HepG2 (cell line): ENCODE measurements around the gene ARPC1A. TPM values are rescaled to one million over a fixed set of nuclear protein-coding genes. Genes with fewer than 3 reads are reported as not detected.
A peak's percentile ranks its signal among the peaks of the same experiment; 100 is the strongest.

Experiments
- ARID2 ChIP-seq: sonication (generic); formaldehyde crosslinking; IDR thresholded peaks from 2 replicates; pipeline ENCODE4 v1.8.1; 2022; ENCODE audit warnings: mild to moderate bottlenecking, missing genetic modification reagents, borderline replicate concordance
- ARID3A ChIP-seq: IDR thresholded peaks from 2 replicates; pipeline ENCODE4 v1.6.1; 2012; ENCODE audit warnings: low read depth, low read length, improper control_type of control experiment
- ATF2 ChIP-seq: sonication (generic); formaldehyde crosslinking; IDR thresholded peaks from 2 replicates; pipeline ENCODE4 v1.4.0; 2020; ENCODE audit warnings: missing genetic modification reagents
- CSRNP2 ChIP-seq: sonication (generic); formaldehyde crosslinking; conservative IDR thresholded peaks from 2 replicates; pipeline ENCODE4 v1.8.0; 2022; ENCODE audit warnings: low read depth, missing genetic modification reagents
- FOXM1 ChIP-seq: sonication (generic); formaldehyde crosslinking; IDR thresholded peaks from 2 replicates; pipeline ENCODE4 v1.5.0; 2020; ENCODE audit warnings: missing genetic modification reagents
- HMG20B ChIP-seq: conservative IDR thresholded peaks from 2 replicates; pipeline ENCODE4 v1.6.1; 2016; ENCODE audit warnings: missing genetic modification reagents, missing compliant biosample characterization
- HOMEZ ChIP-seq: IDR thresholded peaks from 2 replicates; pipeline ENCODE4 v1.6.1; 2016; ENCODE audit warnings: low read depth
- ISL2 ChIP-seq: sonication (generic); formaldehyde crosslinking; IDR thresholded peaks from 2 replicates; pipeline ENCODE4 v1.5.0; 2020; ENCODE audit warnings: missing genetic modification reagents
- KLF12 ChIP-seq: sonication (generic); formaldehyde crosslinking; IDR thresholded peaks from 2 replicates; pipeline ENCODE4 v1.4.0; 2020; ENCODE audit warnings: missing genetic modification reagents, borderline replicate concordance
- KLF16 ChIP-seq, 2 experiments: sonication (generic) in 1 of 2; formaldehyde crosslinking in 1 of 2; IDR thresholded peaks; 2 replicates each; pipeline versions ENCODE4 v1.6.1 to v1.8.0; 2016 to 2023; ENCODE audit warnings: missing genetic modification reagents in 2 of 2, missing compliant biosample characterization in 1 of 2
- MEF2D ChIP-seq: sonication (generic); formaldehyde crosslinking; IDR thresholded peaks from 2 replicates; pipeline ENCODE4 v1.5.1; 2020; ENCODE audit warnings: mild to moderate bottlenecking, missing genetic modification reagents
- MTF1 ChIP-seq: sonication (generic); formaldehyde crosslinking; IDR thresholded peaks from 2 replicates; pipeline ENCODE4 v1.5.0; 2020; ENCODE audit warnings: missing genetic modification reagents
- NPAS2 ChIP-seq: sonication (generic); formaldehyde crosslinking; IDR thresholded peaks from 2 replicates; pipeline ENCODE4 v1.8.0; 2022; ENCODE audit warnings: mild to moderate bottlenecking, missing genetic modification reagents, borderline replicate concordance
- RBAK ChIP-seq: sonication (generic); formaldehyde crosslinking; IDR thresholded peaks from 2 replicates; pipeline ENCODE4 v1.5.1; 2020; ENCODE audit warnings: mild to moderate bottlenecking, missing genetic modification reagents
- TBX2 ChIP-seq: sonication (generic); formaldehyde crosslinking; IDR thresholded peaks from 2 replicates; pipeline ENCODE4 v1.5.0; 2020; ENCODE audit warnings: missing genetic modification reagents, mild to moderate bottlenecking, borderline replicate concordance
- TEF ChIP-seq: sonication (generic); formaldehyde crosslinking; IDR thresholded peaks from 2 replicates; pipeline ENCODE4 v1.5.0; 2020; ENCODE audit warnings: missing genetic modification reagents
- THYN1 ChIP-seq: sonication (generic); formaldehyde crosslinking; IDR thresholded peaks from 2 replicates; pipeline ENCODE4 v1.8.1; 2023; ENCODE audit warnings: low read depth, mild to moderate bottlenecking, moderate library complexity, missing genetic modification reagents, borderline replicate concordance
- TMF1 ChIP-seq: sonication (generic); formaldehyde crosslinking; IDR thresholded peaks from 2 replicates; pipeline ENCODE4 v1.8.1; 2022; ENCODE audit warnings: low read depth, missing genetic modification reagents
- ZEB1 ChIP-seq: IDR thresholded peaks from 2 replicates; pipeline ENCODE4 v1.6.1; 2012; ENCODE audit warnings: mild to moderate bottlenecking, low read depth, inconsistent platforms; ENCODE audit not compliant: insufficient replicate concordance
- ZKSCAN5 ChIP-seq: sonication (generic); formaldehyde crosslinking; IDR thresholded peaks from 2 replicates; pipeline ENCODE4 v1.5.1; 2020; ENCODE audit warnings: mild to moderate bottlenecking, missing genetic modification reagents
- ZNF350 ChIP-seq: sonication (generic); formaldehyde crosslinking; IDR thresholded peaks from 2 replicates; pipeline ENCODE4 v1.4.0; 2020; ENCODE audit warnings: mild to moderate bottlenecking, low read depth, missing genetic modification reagents, borderline replicate concordance
- ZSCAN29 ChIP-seq: sonication (generic); formaldehyde crosslinking; conservative IDR thresholded peaks from 2 replicates; pipeline ENCODE4 v1.4.0; 2020; ENCODE audit warnings: mild to moderate bottlenecking, missing genetic modification reagents
- polyA plus RNA-seq, 8 experiments: library from polyadenylated mRNA; depleted of rRNA in 3 of 8; stranded (reverse) in 7 of 8; unstranded in 1 of 8; fragments of >200 nt; fragmentation: Illumina TruSeq in 4 of 8; extraction: Trizol in 4 of 8; gene quantifications; 2 replicates each; pipeline versions ENCODE4 v1.2.1 to v1.2.3, GENCODE V29; 2011 to 2016; ENCODE audit warnings: low read depth in 4 of 8, missing spikeins in 1 of 8, mixed read lengths in 1 of 8; ENCODE audit not compliant: insufficient read depth in 1 of 8
- total RNA-seq, 5 experiments: library from RNA; depleted of rRNA; stranded (reverse); fragments of >200 nt; fragmentation: Illumina TruSeq; extraction: Trizol; gene quantifications; 2 replicates each; pipeline ENCODE4 v1.2.3, GENCODE V29; 2016; ENCODE audit warnings: low read depth in 1 of 5

ARPC1A gene
- total and polyA plus RNA-seq, 2 of the 13 experiments (the other 11 are each of a cell fraction or from before 2014, with no cell fraction given): 44.3 to 88.5 TPM

GRCh38 chr7:99372275-99373090 lies 46.8 kb downstream of the ARPC1A start (continued):
- TF ChIP-seq ARID3A (peak; percentile 43; the same call in 1 of the 2 replicates), MEF2D (CRISPR knock-in tag) (peak; percentile 39; the same call in 1 of the 2 replicates), ISL2 (CRISPR knock-in tag) (no peak), KLF16 (CRISPR knock-in tag; IDR thresholded peaks at IDR 0.05) (peak in 1 of 2 experiments; percentile 77; a peak in 2 of 4 replicates), NPAS2 (CRISPR knock-in tag) (no peak), ARID2 (CRISPR knock-in tag) (0 out of 2 replicates have a peak, but pooled peaks have one; percentile 11), TMF1 (no peak), CSRNP2 (CRISPR knock-in tag) (no peak), TEF (no peak), HOMEZ (CRISPR knock-in tag) (0 out of 2 replicates have a peak, but pooled peaks have one; percentile 51), ZEB1 (peak; percentile 84), THYN1 (CRISPR knock-in tag) (no peak), FOXM1 (no peak), HMG20B (CRISPR knock-in tag) (peak; percentile 85), ZKSCAN5 (no peak), ZNF350 (peak; percentile 83; the same call in 1 of the 2 replicates), ZSCAN29 (CRISPR knock-in tag) (no peak), RBAK (CRISPR knock-in tag) (no peak), KLF12 (CRISPR knock-in tag) (no peak), ATF2 (CRISPR knock-in tag) (peak; percentile 47; the same call in 1 of the 2 replicates), TBX2 (CRISPR knock-in tag) (no peak), MTF1 (CRISPR knock-in tag) (no peak)
